Measurements from ENCODE around the gene CDAN1.
"Not testable (repeated sequence)": the region's sequence is repeated elsewhere in the genome, so short reads cannot be mapped to it uniquely, and the experiment has no call there.

CDAN1 gene

GRCh38 chr15:42736793-42737528 lies at the start of gene CDAN1:
TSS of gene CDAN1 (minus strand) at chr15:42737128. CDS start at chr15:42737102, 26 bp downstream.
- peak; percentile 100 for DNase-seq (ENCODE audit: low spot score)

- DNase-seq (ENCODE audit: low spot score) = no peak
Observed at GRCh38 chr15:42785569-42785968, 48.6 kb upstream of the CDAN1 start.

- DNase-seq (ENCODE audit: low spot score) = no peak
Observed at GRCh38 chr15:42784705-42785104, 47.8 kb upstream of the CDAN1 start.

- no peak for DNase-seq (ENCODE audit: low spot score)
Observed at GRCh38 chr15:42782716-42783115, 45.8 kb upstream of the CDAN1 start.

GRCh38 chr15:42775416-42775815 lies 38.5 kb upstream of the CDAN1 start:
- DNase-seq (ENCODE audit: low spot score) = no peak

- DNase-seq (ENCODE audit: low spot score) = no peak
Observed at GRCh38 chr15:42772901-42773300, 36.0 kb upstream of the CDAN1 start.

- no peak for DNase-seq (ENCODE audit: low spot score)
Observed at GRCh38 chr15:42772144-42772543, 35.2 kb upstream of the CDAN1 start.

- not testable (repeated sequence) for DNase-seq (ENCODE audit: low spot score)
Observed at GRCh38 chr15:42766109-42766508, 29.2 kb upstream of the CDAN1 start.

- DNase-seq (ENCODE audit: low spot score) = not testable (repeated sequence)
Observed at GRCh38 chr15:42764154-42764731, 27.3 kb upstream of the CDAN1 start.

- DNase-seq (ENCODE audit: low spot score) = not testable (repeated sequence)
Observed at GRCh38 chr15:42761813-42762212, 24.9 kb upstream of the CDAN1 start.

GRCh38 chr15:42760759-42761158 lies 23.8 kb upstream of the CDAN1 start:
- no peak for DNase-seq (ENCODE audit: low spot score)

- DNase-seq (ENCODE audit: low spot score) = no peak
Observed at GRCh38 chr15:42759093-42759492, 22.2 kb upstream of the CDAN1 start.

GRCh38 chr15:42750306-42750705 lies 13.4 kb upstream of the CDAN1 start:
- DNase-seq (ENCODE audit: low spot score) = no peak

- no peak for DNase-seq (ENCODE audit: low spot score)
Observed at GRCh38 chr15:42749266-42749665, 12.3 kb upstream of the CDAN1 start.

GRCh38 chr15:42744195-42744594 lies 7.3 kb upstream of the CDAN1 start:
- no peak for DNase-seq (ENCODE audit: low spot score)

- no peak for DNase-seq (ENCODE audit: low spot score)
Observed at GRCh38 chr15:42742149-42742548, 5.2 kb upstream of the CDAN1 start.

GRCh38 chr15:42741710-42742109 lies 4.8 kb upstream of the CDAN1 start:
- no peak for DNase-seq (ENCODE audit: low spot score)

- no peak for DNase-seq (ENCODE audit: low spot score)
Observed at GRCh38 chr15:42737529-42738328, 801 bp upstream of the CDAN1 start.

GRCh38 chr15:42736178-42736792 lies 643 bp downstream of the CDAN1 start:
- DNase-seq (ENCODE audit: low spot score) = peak; percentile 72

- no peak for DNase-seq (ENCODE audit: low spot score)
Observed at GRCh38 chr15:42735382-42736165, 1.4 kb downstream of the CDAN1 start.

GRCh38 chr15:42734076-42734672 lies 2.8 kb downstream of the CDAN1 start:
- DNase-seq (ENCODE audit: low spot score) = no peak
